ENCODE results near the gene HCST.

DNA sequence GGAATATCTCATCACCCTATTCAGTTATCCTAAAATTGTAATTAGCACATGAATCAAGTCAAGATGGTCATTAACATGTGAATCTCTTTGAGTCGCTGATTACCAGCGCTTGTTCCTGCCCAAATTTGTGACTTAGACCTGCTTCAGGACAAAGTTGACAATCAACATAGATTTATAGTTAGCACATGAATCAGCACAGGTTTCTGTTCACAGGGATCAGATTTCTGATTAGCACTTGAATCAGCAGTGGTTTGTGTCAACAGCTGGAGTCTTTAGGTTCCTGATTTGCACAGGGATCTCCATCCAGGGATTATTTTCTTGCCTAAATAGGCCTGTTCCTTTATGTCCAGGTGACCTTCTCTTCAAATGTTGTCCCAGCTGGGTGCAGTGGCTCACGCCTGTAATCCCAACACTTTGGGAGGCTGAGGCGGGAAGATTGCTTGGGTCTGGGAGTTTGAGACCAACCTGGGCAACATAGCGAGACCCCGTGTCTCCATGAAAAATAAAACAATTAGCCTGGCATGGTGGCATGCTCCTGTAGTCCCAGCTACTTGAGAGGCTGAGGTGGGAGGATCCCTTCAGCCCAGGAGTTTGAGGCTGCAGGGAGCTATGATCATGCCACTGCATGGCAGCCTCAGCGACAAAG is 30.1 kb downstream of the HCST start:
- TF ChIP-seq, protein P1, sequence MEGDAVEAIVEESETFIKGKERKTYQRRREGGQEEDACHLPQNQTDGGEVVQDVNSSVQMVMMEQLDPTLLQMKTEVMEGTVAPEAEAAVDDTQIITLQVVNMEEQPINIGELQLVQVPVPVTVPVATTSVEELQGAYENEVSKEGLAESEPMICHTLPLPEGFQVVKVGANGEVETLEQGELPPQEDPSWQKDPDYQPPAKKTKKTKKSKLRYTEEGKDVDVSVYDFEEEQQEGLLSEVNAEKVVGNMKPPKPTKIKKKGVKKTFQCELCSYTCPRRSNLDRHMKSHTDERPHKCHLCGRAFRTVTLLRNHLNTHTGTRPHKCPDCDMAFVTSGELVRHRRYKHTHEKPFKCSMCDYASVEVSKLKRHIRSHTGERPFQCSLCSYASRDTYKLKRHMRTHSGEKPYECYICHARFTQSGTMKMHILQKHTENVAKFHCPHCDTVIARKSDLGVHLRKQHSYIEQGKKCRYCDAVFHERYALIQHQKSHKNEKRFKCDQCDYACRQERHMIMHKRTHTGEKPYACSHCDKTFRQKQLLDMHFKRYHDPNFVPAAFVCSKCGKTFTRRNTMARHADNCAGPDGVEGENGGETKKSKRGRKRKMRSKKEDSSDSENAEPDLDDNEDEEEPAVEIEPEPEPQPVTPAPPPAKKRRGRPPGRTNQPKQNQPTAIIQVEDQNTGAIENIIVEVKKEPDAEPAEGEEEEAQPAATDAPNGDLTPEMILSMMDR (conservative IDR thresholded peaks at IDR 0.05 in 1 of 2, IDR thresholded peaks at IDR 0.05 in 1 of 2; ENCODE audit: extremely low read depth in 1 of 2, insufficient read depth in 1 of 2, low read depth in 1 of 2, low read length in 2 of 2), result no peak
- TF ChIP-seq EZH2 (IDR thresholded peaks at IDR 0.05; ENCODE audit: borderline replicate concordance, low read length), result no peak

Measured in mammary epithelial cell (primary cell).